GM12874 (cell line): Measurements from ENCODE around the gene TSPY2.
"Not testable (repeated sequence)": the region's sequence is repeated elsewhere in the genome, so short reads cannot be mapped to it uniquely, and the experiment has no call there.

ENCODE experiments used
- TF ChIP-seq, protein P1 (sequence below): IDR thresholded peaks from 2 replicates; pipeline ENCODE4 v1.5.1; 2011; ENCODE audit warnings: low read depth, mild to moderate bottlenecking, control low read depth, low read length, moderate library complexity; ENCODE audit not compliant: insufficient read depth

TSPY2 gene, protein sequence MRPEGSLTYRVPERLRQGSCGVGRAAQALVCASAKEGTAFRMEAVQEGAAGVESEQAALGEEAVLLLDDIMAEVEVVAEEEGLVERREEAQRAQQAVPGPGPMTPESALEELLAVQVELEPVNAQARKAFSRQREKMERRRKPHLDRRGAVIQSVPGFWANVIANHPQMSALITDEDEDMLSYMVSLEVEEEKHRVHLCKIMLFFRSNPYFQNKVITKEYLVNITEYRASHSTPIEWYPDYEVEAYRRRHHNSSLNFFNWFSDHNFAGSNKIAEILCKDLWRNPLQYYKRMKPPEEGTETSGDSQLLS

DNA sequence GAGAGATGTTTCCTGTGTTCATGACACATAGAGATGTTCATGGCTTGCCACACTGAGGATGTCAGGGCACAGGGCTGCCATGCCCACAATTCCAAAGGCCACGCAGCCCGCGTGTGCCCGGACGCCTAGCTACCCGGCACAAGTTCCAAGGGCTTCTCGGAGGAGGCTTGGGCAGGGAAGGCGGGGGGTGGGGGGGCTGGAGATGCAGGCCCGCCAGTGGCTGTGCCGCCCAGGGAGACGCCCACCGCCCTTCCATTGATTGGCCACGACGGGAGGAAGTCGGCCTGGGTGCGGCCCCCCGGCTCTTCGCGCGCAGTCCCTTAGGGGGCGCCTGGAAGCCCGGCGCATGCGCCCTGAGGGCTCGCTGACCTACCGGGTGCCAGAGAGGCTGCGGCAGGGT is at the start of gene TSPY2:
TSPY2 (plus strand) TSS at position 301 of the 400 bp plus-strand sequence; CDS start at position 347, 46 bp downstream.
- TF ChIP-seq, protein P1, sequence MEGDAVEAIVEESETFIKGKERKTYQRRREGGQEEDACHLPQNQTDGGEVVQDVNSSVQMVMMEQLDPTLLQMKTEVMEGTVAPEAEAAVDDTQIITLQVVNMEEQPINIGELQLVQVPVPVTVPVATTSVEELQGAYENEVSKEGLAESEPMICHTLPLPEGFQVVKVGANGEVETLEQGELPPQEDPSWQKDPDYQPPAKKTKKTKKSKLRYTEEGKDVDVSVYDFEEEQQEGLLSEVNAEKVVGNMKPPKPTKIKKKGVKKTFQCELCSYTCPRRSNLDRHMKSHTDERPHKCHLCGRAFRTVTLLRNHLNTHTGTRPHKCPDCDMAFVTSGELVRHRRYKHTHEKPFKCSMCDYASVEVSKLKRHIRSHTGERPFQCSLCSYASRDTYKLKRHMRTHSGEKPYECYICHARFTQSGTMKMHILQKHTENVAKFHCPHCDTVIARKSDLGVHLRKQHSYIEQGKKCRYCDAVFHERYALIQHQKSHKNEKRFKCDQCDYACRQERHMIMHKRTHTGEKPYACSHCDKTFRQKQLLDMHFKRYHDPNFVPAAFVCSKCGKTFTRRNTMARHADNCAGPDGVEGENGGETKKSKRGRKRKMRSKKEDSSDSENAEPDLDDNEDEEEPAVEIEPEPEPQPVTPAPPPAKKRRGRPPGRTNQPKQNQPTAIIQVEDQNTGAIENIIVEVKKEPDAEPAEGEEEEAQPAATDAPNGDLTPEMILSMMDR = not testable (repeated sequence)
